ENCODE measurements around the gene PCGF3. TPM values are rescaled to one million over a fixed set of nuclear protein-coding genes. Genes with fewer than 3 reads are reported as not detected.
"Not testable (repeated sequence)": the region's sequence is repeated elsewhere in the genome, so short reads cannot be mapped to it uniquely, and the experiment has no call there.

PCGF3 gene
- total RNA-seq, 2 donors from 2014 or later, result 23.0 to 25.9 TPM

DNA sequence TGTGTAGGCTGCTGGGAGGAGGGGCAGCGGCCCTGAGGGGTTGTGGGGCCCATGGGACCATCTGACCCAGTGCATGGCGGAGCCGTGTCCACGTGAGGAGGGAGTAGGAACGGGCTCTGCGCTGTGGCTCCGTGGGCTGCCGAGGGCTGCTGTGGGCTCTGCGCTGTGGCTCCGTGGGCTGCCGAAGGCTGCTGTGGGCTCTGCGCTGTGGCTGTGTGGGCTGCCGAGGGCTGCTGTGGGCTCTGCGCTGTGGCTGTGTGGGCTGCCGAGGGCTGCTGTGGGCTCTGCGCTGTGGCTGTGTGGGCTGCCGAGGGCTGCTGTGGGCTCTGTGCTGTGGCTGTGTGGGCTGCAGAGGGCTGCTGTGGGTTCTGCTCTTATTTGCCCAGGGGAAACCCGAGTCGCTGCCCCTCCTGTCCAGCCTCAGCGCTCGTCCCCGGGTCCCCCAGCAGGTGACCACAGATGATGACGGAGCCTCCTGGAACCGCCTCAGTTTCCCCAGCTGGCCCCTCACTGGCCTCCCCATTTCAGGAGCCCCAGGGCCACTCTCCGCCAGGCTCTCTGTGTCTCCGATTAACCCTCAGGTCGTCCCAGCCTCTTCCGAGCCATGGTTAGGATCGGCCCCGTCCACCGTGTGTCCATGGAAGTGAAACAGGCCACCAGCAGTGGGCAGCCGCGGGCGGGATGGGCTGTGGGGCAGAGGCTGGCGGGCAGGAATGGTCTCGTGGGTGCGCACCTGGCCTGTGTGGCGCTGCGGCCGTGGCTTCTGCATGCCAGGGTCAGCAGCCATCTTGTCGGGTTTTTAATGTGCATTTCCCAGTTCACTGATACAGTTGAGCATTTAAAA lies 20.0 kb downstream of the PCGF3 start:
- Mint-ChIP-seq H3K36me3 (peaks cover 2 to 28% of the 10 kb centered on the region in 2 donors), H3K9me3 (no peaks in the 10 kb centered on the region), H3K27ac (no peak overlapping the region)
- no peak for ATAC-seq
- no peak for DNase-seq (ENCODE audit: low spot score in 2 of 2)

DNA sequence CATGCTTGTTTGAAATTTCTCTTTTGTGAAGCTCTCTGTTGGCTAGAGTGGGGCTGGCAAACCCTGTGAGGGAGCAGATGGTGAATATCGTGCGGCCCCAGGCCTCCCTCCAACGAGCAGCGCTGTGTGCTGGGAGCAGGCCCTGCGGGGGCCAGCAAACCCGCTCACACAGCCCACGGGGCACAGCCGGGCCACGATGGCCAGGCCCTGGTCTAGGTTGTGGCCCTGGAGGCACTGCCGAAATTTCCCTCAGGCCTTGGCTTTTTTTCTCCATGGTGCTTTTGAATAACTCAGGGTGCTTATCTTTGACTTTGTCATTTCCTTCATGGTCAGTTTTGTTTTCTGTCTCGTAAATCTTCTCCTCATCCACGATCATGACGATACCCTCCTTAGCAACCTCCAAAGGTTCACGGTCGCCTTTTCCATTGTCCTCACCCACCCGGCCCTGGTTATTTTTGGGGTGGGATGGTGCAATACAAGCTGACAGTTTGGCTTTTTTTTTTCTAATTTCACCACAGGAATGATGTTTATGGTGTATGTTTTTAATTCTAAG lies 20.7 kb downstream of the PCGF3 start:
- peak overlapping the region; percentile 47 to 74 for H3K27ac Mint-ChIP-seq
- ATAC-seq (no peak), DNase-seq (ENCODE audit: low spot score in 2 of 2) (no peak)
- H3K9me3 Mint-ChIP-seq, result no peaks in the 10 kb centered on the region
- peaks cover 5 to 29% of the 10 kb centered on the region in 2 donors for H3K36me3 Mint-ChIP-seq

DNA sequence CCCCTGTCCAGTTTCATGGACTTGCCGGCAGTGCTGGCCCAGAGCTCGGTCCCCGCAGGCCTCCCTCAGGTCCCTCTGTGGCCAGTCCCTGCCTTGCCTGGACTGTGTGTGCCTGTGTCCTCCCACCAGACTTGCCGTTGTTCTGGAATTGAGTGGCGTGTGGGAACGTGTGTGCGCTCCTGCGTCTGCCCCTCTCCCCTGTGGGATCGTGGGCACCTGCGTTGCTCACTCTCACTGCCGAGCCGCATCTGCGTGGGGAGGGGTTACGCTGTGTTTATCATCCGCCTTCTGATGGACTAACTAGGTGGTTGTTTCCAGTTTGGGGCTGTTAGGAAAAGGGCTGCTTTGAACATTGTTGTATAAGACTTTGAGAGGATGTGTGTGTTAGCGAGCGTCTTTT lies 21.2 kb downstream of the PCGF3 start:
- ATAC-seq (no peak), DNase-seq (ENCODE audit: low spot score in 2 of 2) (no peak)
- Mint-ChIP-seq H3K36me3 (peaks cover 5 to 24% of the 10 kb centered on the region in 2 donors), H3K9me3 (no peaks in the 10 kb centered on the region), H3K27ac (peak overlapping the region; percentile 47 to 74)

DNA sequence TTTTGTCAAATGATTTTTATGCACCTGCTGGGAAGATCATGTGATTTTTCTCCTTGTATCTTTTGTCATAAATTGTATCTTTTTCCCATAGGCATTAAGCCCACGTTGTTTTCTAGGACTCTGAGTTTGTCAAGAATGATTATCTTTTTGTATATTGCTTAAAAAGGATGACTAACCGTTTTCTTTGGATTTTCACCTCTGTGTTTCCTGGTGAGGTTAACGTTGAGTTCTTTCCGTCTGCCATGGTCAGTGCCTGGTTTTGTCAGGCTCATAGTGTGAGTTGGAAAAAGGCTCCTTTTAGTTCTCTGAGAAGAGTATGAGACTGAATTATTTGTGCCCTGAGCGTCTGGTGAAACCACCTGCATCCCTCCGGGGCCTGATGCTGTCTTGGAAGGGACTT lies 21.9 kb downstream of the PCGF3 start:
- Mint-ChIP-seq H3K27ac (no peak overlapping the region), H3K9me3 (no peaks in the 10 kb centered on the region), H3K36me3 (peaks cover 5 to 19% of the 10 kb centered on the region in 2 donors)
- ATAC-seq (no peak), DNase-seq (ENCODE audit: low spot score in 2 of 2) (no peak)

DNA sequence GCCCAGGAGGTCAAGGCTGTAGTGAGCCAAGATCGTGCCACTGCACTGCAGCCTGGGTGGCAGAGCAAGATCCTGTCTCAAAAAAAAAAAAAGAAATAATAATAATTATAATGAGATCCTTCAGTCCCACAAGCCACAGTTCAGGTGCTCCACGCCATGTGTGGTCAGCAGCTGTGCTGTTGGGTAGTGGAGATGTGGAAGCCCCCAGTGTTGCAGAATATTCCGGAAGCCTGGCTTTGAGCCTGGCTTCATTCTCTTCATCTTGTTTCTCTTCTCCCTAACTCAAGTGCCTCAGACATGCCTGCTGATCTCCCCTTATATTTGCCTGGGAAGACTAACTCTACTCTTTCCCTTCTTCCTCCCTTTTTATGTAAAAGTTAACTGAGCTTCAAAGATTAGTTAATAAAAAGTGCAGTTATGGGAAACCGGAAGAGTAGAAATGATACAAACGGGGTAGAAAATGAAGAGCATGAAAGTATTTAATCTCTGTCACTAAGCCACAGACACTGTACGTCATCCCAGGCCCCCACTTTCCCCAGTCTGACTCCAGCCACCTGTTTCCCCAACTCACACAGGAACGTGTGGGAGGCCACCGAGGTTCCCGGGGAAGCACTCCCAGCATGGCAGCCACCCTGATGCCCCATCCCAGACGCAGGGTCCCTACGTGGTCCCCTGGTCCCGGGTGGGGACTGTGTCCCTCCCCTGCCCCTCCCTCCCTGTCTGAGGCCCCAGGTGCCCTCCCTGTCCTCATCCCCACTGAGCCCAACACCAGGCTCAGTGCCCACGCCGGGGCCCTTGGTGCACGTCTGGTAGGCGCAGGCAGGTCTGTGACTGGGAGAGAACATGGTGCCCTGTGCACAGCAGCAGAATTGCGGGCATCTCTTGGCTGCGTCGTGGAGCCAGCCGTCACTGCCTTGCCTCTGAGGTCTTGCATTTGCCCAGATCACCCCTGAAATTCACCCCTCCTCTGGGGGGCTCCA lies 24.0 kb downstream of the PCGF3 start:
- Mint-ChIP-seq H3K9me3 (no peaks in the 10 kb centered on the region), H3K36me3 (peaks cover 5 to 14% of the 10 kb centered on the region in 2 donors), H3K27ac (no peak overlapping the region)
- ATAC-seq (no peak), DNase-seq (ENCODE audit: low spot score in 2 of 2) (no peak)

DNA sequence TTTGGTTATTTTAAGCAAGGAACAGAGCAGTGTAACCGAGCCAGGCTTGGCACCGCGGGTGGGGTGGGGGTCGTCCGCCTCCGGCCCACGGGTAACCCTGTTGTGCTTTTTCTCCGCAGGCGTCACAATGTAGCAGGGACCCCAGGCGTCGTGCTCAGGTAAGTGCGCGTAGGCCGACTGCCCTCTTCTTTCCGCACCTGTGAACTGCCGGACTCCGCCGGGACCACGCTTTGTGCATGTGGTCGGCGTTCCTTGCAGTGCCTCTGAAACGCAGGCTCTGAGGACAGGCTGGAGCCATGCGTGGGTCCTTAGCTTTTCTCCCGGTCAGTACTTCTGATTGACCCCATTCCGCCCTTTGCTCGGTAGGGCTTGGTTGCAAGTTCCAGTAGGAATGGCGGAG lies 24.9 kb downstream of the PCGF3 start:
- H3K9me3 Mint-ChIP-seq, result no peaks in the 10 kb centered on the region
- peaks cover 5 to 14% of the 10 kb centered on the region in 2 donors for H3K36me3 Mint-ChIP-seq
- DNase-seq (ENCODE audit: low spot score in 2 of 2) (no peak), ATAC-seq (no peak)
- H3K27ac Mint-ChIP-seq, result no peak overlapping the region

DNA sequence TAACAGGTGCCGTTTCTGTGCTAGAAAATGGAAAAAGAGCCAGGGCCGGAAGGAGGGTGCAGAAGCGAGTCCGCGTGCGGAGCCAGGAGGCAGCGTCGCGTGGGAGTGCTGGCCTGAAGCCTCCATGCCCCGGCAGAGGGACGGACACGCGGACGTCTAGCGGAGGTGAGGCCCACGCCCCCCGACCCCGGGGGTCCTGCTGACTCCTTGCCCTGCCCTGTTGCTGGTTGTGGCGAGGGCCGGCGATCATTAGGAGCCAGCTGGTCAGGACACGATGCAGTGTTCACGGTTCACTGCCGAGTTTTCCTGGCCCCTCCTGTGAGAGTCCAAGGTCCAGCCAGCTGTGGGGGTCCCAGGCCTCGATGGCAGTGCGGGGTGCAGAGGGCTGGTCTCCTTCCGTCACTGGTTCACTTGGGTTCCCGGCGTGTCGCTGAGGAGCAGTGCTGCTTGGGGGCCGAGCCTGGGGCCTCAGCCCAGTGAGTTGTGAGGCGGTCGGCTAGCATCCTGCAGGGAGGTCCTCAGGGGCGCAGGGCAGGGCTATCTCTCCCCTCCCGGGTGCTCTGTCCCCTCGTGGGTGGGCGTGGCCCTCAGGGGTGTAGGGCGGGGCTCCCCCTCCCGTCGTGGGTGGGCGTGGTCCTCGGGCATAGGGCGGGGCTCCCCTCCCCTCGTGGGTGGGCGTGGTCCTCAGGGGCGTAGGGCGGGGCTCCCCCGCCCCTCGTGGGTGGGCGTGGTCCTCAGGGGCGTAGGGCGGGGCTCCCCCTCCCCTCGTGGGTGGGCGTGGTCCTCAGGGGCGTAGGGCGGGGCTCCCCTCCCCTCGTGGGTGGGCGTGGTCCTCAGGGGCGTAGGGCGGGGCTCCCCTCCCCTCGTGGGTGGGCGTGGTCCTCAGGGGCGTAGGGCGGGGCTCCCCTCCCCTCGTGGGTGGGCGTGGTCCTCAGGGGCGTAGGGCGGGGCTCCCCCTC lies 25.6 kb downstream of the PCGF3 start:
- peak in 1 of 2 donors; percentile 56 for ATAC-seq
- H3K9me3 Mint-ChIP-seq; H3K27ac Mint-ChIP-seq; DNase-seq (ENCODE audit: low spot score in 2 of 2): not testable (repeated sequence)
- peaks cover 5 to 14% of the 10 kb centered on the region in 2 donors for H3K36me3 Mint-ChIP-seq

DNA sequence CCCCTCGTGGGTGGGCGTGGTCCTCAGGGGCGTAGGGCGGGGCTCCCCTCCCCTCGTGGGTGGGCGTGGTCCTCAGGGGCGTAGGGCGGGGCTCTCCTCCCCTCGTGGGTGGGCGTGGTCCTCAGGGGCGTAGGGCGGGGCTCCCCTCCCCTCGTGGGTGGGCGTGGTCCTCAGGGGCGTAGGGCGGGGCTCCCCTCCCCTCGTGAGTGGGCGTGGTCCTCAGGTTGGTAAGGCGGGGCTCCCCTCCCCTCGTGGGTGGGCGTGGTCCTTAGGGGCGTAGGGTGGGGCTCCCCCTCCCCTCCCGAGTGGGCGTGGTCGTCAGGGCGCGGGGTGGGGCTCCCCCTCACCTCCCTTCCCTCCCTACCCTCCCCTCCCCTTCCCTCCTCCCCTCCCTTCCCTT lies 26.3 kb downstream of the PCGF3 start:
- H3K27ac Mint-ChIP-seq, H3K9me3 Mint-ChIP-seq: not testable (repeated sequence)
- H3K36me3 Mint-ChIP-seq, result peaks cover 5 to 14% of the 10 kb centered on the region in 2 donors

DNA sequence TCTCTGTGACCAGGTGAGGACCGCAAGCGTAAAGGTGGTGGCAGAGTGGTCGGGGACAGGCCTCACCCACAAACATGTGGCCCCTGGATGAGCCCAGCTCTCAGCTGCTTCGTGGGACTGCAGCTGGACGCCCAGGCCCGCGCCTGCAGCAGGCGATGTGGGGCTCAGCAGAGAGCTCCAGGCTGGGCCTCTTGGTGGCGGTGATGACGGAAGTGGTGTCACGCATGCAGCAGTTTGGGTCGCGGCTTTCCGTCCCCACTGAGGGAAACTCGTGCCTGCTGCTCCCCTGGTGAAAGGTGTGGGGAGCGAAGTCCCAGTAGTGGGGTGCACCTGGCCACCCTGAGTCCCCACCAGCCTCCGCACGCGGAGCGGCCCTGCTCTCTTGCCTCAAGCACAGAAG lies 26.9 kb downstream of the PCGF3 start:
- no peak overlapping the region for H3K27ac Mint-ChIP-seq
- no peaks in the 10 kb centered on the region for H3K9me3 Mint-ChIP-seq
- peaks cover 5 to 14% of the 10 kb centered on the region in 2 donors for H3K36me3 Mint-ChIP-seq
- DNase-seq (ENCODE audit: low spot score in 2 of 2) (no peak), ATAC-seq (peak in 1 of 2 donors; percentile 30)

More for the DNA sequence above, 26.3 kb downstream of the PCGF3 start:
- not testable (repeated sequence) for DNase-seq (ENCODE audit: low spot score in 2 of 2); ATAC-seq

DNA sequence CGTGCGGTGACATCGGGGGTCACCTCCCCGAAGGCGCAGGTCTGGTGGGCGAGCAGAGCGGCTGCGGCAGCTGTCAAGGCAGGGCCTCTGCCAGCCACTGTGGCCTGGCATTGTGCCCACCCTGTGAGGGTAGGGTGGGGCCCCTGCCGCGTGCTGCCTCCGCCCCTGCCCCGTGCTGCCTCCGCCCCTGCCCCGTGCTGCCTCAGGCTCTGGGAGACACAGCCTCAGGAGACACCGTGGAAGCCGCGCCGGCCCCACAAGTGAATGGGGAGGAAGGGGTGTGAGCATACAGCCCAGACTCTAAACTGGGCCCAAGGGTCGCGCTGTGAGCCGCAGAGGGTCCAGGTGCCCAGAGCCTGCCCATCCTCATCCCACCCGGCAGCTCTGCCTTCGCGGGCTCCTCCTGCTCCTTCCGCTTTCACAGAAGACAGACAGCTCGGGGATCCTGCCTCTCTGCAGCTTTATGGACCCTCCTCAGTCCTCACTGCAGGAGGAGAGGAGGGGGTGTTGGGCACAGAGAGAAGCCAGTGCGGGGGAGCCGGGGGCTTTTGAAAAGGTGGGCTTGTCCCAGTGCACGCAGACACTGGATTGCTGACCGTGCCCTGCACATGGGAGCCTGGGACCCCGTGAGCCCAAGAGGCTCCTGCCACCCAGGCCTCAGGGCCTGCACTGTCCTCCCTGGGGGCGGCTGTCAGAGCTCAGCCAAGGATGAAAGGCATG lies 27.4 kb downstream of the PCGF3 start:
- DNase-seq (ENCODE audit: low spot score in 2 of 2), result no peak
- Mint-ChIP-seq H3K27ac (no peak overlapping the region), H3K9me3 (no peaks in the 10 kb centered on the region), H3K36me3 (peaks cover 5 to 14% of the 10 kb centered on the region in 2 donors)
- ATAC-seq, result no peak

DNA sequence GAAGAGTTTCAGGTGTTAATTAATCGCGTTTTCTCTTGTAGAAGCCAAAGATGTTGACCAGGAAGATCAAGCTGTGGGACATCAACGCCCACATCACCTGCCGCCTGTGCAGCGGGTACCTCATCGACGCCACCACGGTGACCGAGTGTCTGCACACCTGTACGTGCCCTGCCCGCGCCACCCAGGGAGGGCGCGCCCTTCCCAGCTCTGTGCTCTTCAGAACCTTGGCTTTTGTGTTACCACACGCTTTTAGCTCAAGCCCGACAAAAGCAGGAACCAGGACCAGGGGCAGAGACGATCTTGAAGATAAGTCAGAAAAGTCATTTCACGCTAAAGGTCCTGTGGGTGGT lies 28.0 kb downstream of the PCGF3 start:
- H3K36me3 Mint-ChIP-seq, result peaks cover 5 to 14% of the 10 kb centered on the region in 2 donors
- ATAC-seq, result no peak
- no peak for DNase-seq (ENCODE audit: low spot score in 2 of 2)
- H3K27ac Mint-ChIP-seq, result no peak overlapping the region
- H3K9me3 Mint-ChIP-seq, result no peaks in the 10 kb centered on the region

DNA sequence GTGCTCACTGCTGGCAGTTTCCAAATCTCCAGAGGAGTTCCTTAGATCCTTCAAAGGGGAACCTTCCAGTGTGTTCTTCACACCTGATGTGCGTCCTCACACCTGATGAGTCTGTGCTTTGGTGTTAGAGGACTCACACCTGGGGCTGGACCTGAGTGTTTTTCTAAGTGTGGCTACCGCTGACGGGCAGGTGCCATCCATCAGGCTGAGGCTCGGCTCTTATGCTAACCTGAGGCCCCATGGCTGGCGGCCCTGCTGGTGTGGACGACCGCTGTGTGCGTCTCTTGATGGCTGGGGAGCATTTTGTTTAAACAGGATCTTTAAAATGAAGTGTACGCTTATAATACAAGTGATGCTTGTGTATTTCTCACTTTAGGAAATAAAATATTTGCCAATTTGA lies 28.4 kb downstream of the PCGF3 start:
- ATAC-seq, result no peak
- no peak for DNase-seq (ENCODE audit: low spot score in 2 of 2)
- H3K27ac Mint-ChIP-seq, result no peak overlapping the region
- peaks cover 5 to 14% of the 10 kb centered on the region in 2 donors for H3K36me3 Mint-ChIP-seq
- no peaks in the 10 kb centered on the region for H3K9me3 Mint-ChIP-seq

DNA sequence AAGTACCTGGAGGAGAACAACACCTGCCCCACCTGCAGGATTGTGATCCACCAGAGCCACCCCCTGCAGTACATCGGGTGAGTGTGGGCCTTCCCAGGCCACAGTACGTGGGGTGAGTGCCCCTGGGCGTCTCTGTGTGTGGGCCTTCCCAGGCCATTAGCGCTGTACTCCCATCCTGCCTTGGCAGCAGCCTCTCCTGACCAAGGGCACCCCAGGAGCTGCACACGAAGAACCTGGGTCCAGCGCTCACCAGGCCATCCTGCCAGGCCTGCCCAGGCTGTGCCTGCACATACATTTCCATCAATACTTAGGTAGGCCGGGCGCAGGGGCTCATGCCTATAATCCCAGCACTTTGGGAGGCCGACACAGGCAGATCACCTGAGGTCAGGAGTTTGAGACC lies 29.3 kb downstream of the PCGF3 start:
- Mint-ChIP-seq H3K27ac (peak overlapping the region in 1 of 2 donors; percentile 53), H3K9me3 (no peaks in the 10 kb centered on the region), H3K36me3 (peaks cover 5 to 14% of the 10 kb centered on the region in 2 donors)
- ATAC-seq, result no peak
- no peak for DNase-seq (ENCODE audit: low spot score in 2 of 2)

DNA sequence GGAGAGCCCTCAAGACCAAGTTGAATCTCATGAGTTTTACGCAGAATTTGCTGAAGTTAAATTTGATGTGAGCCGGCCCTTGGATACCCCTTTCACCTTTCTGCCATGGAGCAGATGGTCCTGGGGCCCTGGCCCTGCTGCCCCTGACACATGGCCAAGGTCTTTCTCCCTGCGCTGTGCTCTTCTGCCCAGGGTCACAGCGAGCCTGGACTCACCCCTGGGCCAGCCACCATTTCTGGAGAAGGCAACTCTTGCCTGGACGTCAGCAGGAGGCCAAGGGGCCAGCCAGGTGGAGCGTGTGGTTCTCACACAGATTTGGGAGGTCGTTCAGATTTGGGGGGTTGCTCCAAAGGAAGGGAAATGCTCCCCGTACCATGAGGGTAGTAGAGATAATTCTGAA lies 30.0 kb downstream of the PCGF3 start:
- no peaks in the 10 kb centered on the region for H3K9me3 Mint-ChIP-seq
- ATAC-seq (no peak), DNase-seq (ENCODE audit: low spot score in 2 of 2) (no peak)
- H3K27ac Mint-ChIP-seq, result no peak overlapping the region
- H3K36me3 Mint-ChIP-seq, result peaks cover 3 to 12% of the 10 kb centered on the region in 2 donors

DNA sequence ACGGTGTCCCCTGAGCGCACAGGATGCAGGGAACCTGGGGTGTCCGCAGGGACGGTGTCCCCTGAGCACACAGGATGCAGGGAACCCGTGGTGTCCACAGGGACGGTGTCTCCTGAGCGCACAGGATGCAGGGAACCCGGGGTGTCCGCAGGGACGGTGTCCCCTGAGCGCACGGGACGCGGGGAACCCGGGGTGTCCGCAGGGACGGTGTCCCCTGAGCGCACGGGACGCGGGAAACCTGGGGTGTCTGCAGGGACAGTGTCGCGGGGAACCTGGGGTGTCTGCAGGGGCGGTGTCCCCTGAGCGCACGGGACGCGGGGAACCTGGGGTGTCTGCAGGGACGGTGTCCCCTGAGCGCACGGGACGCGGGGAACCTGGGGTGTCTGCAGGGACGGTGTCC lies 30.9 kb downstream of the PCGF3 start:
- H3K9me3 Mint-ChIP-seq, result not testable (repeated sequence)

More for the DNA sequence above, 30.9 kb downstream of the PCGF3 start:
- not testable (repeated sequence) for H3K27ac Mint-ChIP-seq; ATAC-seq; H3K36me3 Mint-ChIP-seq; DNase-seq (ENCODE audit: low spot score in 2 of 2)
